A549 treated with dexamethasone at 1 μM for 4 hours (cell line): ENCODE data around the gene KMT5B. TPM values are rescaled to one million over a fixed set of nuclear protein-coding genes. Genes with fewer than 3 reads are reported as not detected.

ENCODE experiments used
- total RNA-seq: library from RNA; stranded (reverse); fragments of 200-300 nt; extraction: Qiagen RNA extraction; gene quantifications from 5 replicates; pipeline ENCODE4 v1.2.3, GENCODE V29; 2022

The KMT5B gene
- 20.4 to 26.6 TPM (median 24.4 TPM) in 5 replicates for total RNA-seq

GRCh38 chr11:68213135-68213515, at the start of gene KMT5B:
TSS of gene KMT5B (minus strand) at chr11:68213296. CDS start at chr11:68190076, 23,220 bp downstream.

GRCh38 chr11:68121067-68121899, 91.8 kb downstream of the KMT5B start, which contains the start of gene CHKA:
TSS of gene CHKA (minus strand) at chr11:68121388. CDS start at chr11:68121177, 211 bp downstream.

Other genes starting within 250 kb of the KMT5B start
- gene UNC93B1, start 209.2 kb downstream of the KMT5B start, total RNA-seq: 48.3 to 78.7 TPM (median 69.8 TPM) in 5 replicates
- gene ALDH3B1, start 203.0 kb downstream of the KMT5B start, total RNA-seq: 107 to 145 TPM (median 128 TPM) in 5 replicates
- 256 to 362 TPM (median 333 TPM) in 5 replicates for gene NDUFS8, start 182.6 kb downstream of the KMT5B start, total RNA-seq
- 51.9 to 136 TPM (median 107 TPM) in 5 replicates for gene TCIRG1, start 174.3 kb downstream of the KMT5B start, total RNA-seq
- 34.3 to 41.6 TPM (median 39.2 TPM) in 5 replicates for gene CHKA, start 91.9 kb downstream of the KMT5B start, total RNA-seq
- 54.1 to 63.2 TPM (median 61.7 TPM) in 5 replicates for gene C11orf24, start 58.7 kb upstream of the KMT5B start, total RNA-seq
- 27.9 to 62.2 TPM (median 60.1 TPM) in 5 replicates for gene LRP5, start 99.3 kb upstream of the KMT5B start, total RNA-seq
- 48.6 to 67.3 TPM (median 65.7 TPM) in 5 replicates for gene PPP6R3, start 247.5 kb upstream of the KMT5B start, total RNA-seq